Erythroblast (primary cell): ENCODE measurements around the gene C14orf119.

ENCODE experiments used
- GATA1 ChIP-seq: IDR thresholded peaks from 2 replicates; pipeline ENCODE4 v1.6.1; 2011; ENCODE audit warnings: low read depth, mild to moderate bottlenecking, control low read depth, low read length, moderate library complexity
- POLR2A ChIP-seq: IDR thresholded peaks from 2 replicates; pipeline ENCODE4 v1.6.1; 2011; ENCODE audit warnings: mild to moderate bottlenecking, low read length

- TF ChIP-seq POLR2A (no peak), GATA1 (no peak)
These were observed 46.6 kb downstream of the C14orf119 start for GRCh38 chr14:23141706-23142444.
